K562 (cell line): ENCODE measurements around the gene HRAS. TPM values are rescaled to one million over a fixed set of nuclear protein-coding genes. Genes with fewer than 3 reads are reported as not detected.

Source experiments
- ATAC-seq: fragments of 200-7000 bp; cut with Tn5 transposase; 3 replicates; pipeline ENCODE4 v1.9.1; 2020; ENCODE audit warnings: moderate library complexity
- BruUV-seq: library from RNA; stranded (reverse); fragments of 400-500 nt; replicated peaks from 2 replicates; lab custom pipeline; 2021; lab: Mats Ljungman, UMichigan
- CTCF ChIA-PET: fragments of 300-600 bp; formaldehyde crosslinking; extraction: SDS; loops from one replicate; lab custom pipeline; 2021; ENCODE audit warnings: low intra/inter-chr PET ratio; lab: Yijun Ruan, JAX
- POLR2A ChIA-PET: fragments of 300-600, 350-650 bp; sonication (Branson Sonifier 250); formaldehyde crosslinking; extraction: SDS; loops from one replicate; lab custom pipeline; 2021; ENCODE audit warnings: antibody characterized with exemption, inconsistent platforms; lab: Yijun Ruan, JAX
- DNase-seq, 4 experiments: peaks; one replicate each; pipeline versions ENCODE4 v3.0.0 to v3.0.0-alpha.2; 2011 to 2018; ENCODE audit warnings: low spot score in 3 of 4, mixed read lengths in 3 of 4; ENCODE audit errors: extremely low read depth in 1 of 4
- FAIRE-seq: peaks from 2 replicates; lab custom pipeline; 2011; peaks lifted over from hg19 to GRCh38; lab: Jason Lieb, UNC
- H2AFZ ChIP-seq: 2 replicates; pipeline ENCODE4 v1.6.0; 2011; ENCODE audit warnings: low read depth, low read length, control low read depth, inconsistent platforms
- H3K27ac ChIP-seq: fragments of 200-600 bp; 3 replicates; pipeline ENCODE4 v1.8.0; 2011; ENCODE audit warnings: low read depth, mild to moderate bottlenecking, control low read depth, inconsistent platforms, low read length, moderate library complexity, mixed read lengths; ENCODE audit errors: extremely low read depth
- H3K27me3 ChIP-seq, 2 experiments: fragments of 300-600 bp in 1 of 2; 2 replicates in 1 of 2; 3 replicates in 1 of 2; pipeline versions ENCODE4 v1.6.0 to v1.8.0; 2011; ENCODE audit warnings: inconsistent platforms in 2 of 2, low read length in 2 of 2, mild to moderate bottlenecking in 1 of 2, mixed read lengths in 1 of 2, moderate library complexity in 1 of 2; ENCODE audit not compliant: control insufficient read depth in 2 of 2, insufficient read depth in 2 of 2
- H3K36me3 ChIP-seq: fragments of 300-600 bp; 3 replicates; pipeline ENCODE4 v1.8.0; 2011; ENCODE audit warnings: mild to moderate bottlenecking, low read length, inconsistent platforms; ENCODE audit not compliant: control insufficient read depth, insufficient read depth
- H3K4me1 ChIP-seq, 2 experiments: fragments of 200-600 bp in 1 of 2; replicated peaks in 1 of 2; 2 replicates in 1 of 2; 3 replicates in 1 of 2; pipeline versions ENCODE4 v1.5.1 to v1.8.0; 2011; ENCODE audit warnings: inconsistent platforms in 2 of 2, low read length in 2 of 2, mild to moderate bottlenecking in 1 of 2, mixed read lengths in 1 of 2, moderate library complexity in 1 of 2; ENCODE audit not compliant: control insufficient read depth in 2 of 2, insufficient read depth in 2 of 2
- H3K4me2 ChIP-seq: 2 replicates; pipeline ENCODE4 v1.6.1; 2011; ENCODE audit warnings: low read length, control low read depth, inconsistent platforms, mixed read lengths; ENCODE audit not compliant: insufficient read depth
- H3K4me3 ChIP-seq: fragments of 200-600 bp; sonication (generic), shearing (Covaris generic); 2 replicates; pipeline ENCODE4 v1.5.1; 2016; ENCODE audit warnings: control low read depth, inconsistent platforms
- H3K79me2 ChIP-seq: fragments of 200-600 bp; 3 replicates; pipeline ENCODE4 v1.8.0; 2011; ENCODE audit warnings: low read length, inconsistent platforms; ENCODE audit not compliant: control insufficient read depth, insufficient read depth
- H3K9ac ChIP-seq, 2 experiments: 2 replicates each; pipeline versions ENCODE4 v1.6.0 to v1.6.1; 2011; ENCODE audit warnings: low read depth in 2 of 2, low read length in 2 of 2, control low read depth in 1 of 2, inconsistent platforms in 1 of 2, mild to moderate bottlenecking in 1 of 2, mixed read lengths in 1 of 2; ENCODE audit not compliant: insufficient read depth in 1 of 2
- H3K9me1 ChIP-seq: one replicate; pipeline ENCODE4 v1.6.0; 2011; ENCODE audit warnings: inconsistent platforms, mild to moderate bottlenecking, low read length, moderate library complexity; ENCODE audit not compliant: control insufficient read depth, insufficient read depth
- H3K9me3 ChIP-seq: replicated peaks from 2 replicates; pipeline ENCODE4 v1.5.1; 2011; ENCODE audit warnings: low read depth, low read length, inconsistent platforms; ENCODE audit not compliant: control insufficient read depth, insufficient read depth
- H4K20me1 ChIP-seq: replicated peaks from 2 replicates; pipeline ENCODE4 v1.6.1; 2011; ENCODE audit warnings: low read length, inconsistent platforms, mixed read lengths; ENCODE audit not compliant: control insufficient read depth, insufficient read depth
- CHCHD3 ChIP-seq: fragments of 250-450 bp; sonication (Bioruptor Pico); IDR thresholded peaks from 2 replicates; pipeline ENCODE4 v2.1.2; 2022; ENCODE audit warnings: mild to moderate bottlenecking
- E2F6 ChIP-seq, 2 experiments: IDR thresholded peaks; 2 replicates each; pipeline ENCODE4 v1.6.1; 2011; ENCODE audit warnings: borderline replicate concordance in 1 of 2, control low read depth in 1 of 2, low read depth in 1 of 2, low read length in 1 of 2, mild to moderate bottlenecking in 1 of 2, mixed read lengths in 1 of 2, moderate library complexity in 1 of 2; ENCODE audit not compliant: insufficient read depth in 1 of 2, insufficient read length in 1 of 2, poor library complexity in 1 of 2, severe bottlenecking in 1 of 2; ENCODE audit errors: extremely low read depth in 1 of 2
- ETS1 ChIP-seq: conservative IDR thresholded peaks from 2 replicates; pipeline ENCODE4 v1.6.1; 2011; ENCODE audit warnings: low read depth, mild to moderate bottlenecking, low read length; ENCODE audit not compliant: control insufficient read depth
- KLF16 ChIP-seq: IDR thresholded peaks from 2 replicates; pipeline ENCODE4 v1.6.1; 2016; ENCODE audit warnings: antibody characterized with exemption
- NEUROD1 ChIP-seq: fragments of 150-350 bp; IDR thresholded peaks from 2 replicates; pipeline ENCODE4 v1.6.1; 2014; ENCODE audit warnings: borderline replicate concordance, low read length, low read depth; ENCODE audit not compliant: partially characterized antibody
- POLR2G ChIP-seq: fragments of 200-400 bp; formaldehyde crosslinking; IDR thresholded peaks from 2 replicates; pipeline ENCODE4 v1.6.1; 2017; ENCODE audit warnings: low read depth, mild to moderate bottlenecking, antibody characterized with exemption, low read length, moderate library complexity
- WGBS: fragments of 100-300 bp; shearing (Covaris generic); methylation state at CpG from one replicate; pipeline ENCODE4 v1.1.6; 2016; ENCODE audit warnings: low coverage, mixed read lengths; ENCODE audit not compliant: insufficient coverage; ENCODE audit errors: missing lambda C conversion rate; 5-methylcytosine and 5-hydroxymethylcytosine counted together
- in situ Hi-C: fragments of 300-500 bp; cut with MboI; formaldehyde crosslinking; loops from 4 replicates; pipeline ENCODE4 v1.15.0; 2018; ENCODE audit warnings: inconsistent platforms, mixed read lengths
- intact Hi-C: fragments of 100-400 bp; cut with micrococcal nuclease; formaldehyde crosslinking; loops from 2 replicates; pipeline ENCODE4 v1.14.2; 2022
- polyA plus RNA-seq, 8 experiments: library from polyadenylated mRNA; depleted of rRNA in 4 of 8; stranded (reverse) in 5 of 8; unstranded in 3 of 8; fragments of >200 nt; fragmentation: Nextera tagmentation in 2 of 8; fragmentation: Illumina TruSeq in 1 of 8; extraction: Ambion mirVana in 2 of 8; extraction: Trizol in 1 of 8; gene quantifications; 2 replicates each; pipeline versions ENCODE4 v1.2.1 to v1.2.3, GENCODE V29; 2011 to 2014; ENCODE audit warnings: inconsistent platforms in 1 of 8, missing spikeins in 1 of 8
- total RNA-seq, 7 experiments: library from RNA; depleted of rRNA in 6 of 7; stranded (reverse); fragments of >200 nt in 6 of 7; fragmentation: Illumina TruSeq in 2 of 7; extraction: Trizol in 2 of 7; gene quantifications; 2 replicates each; pipeline versions ENCODE4 v1.2.1 to v1.2.3, GENCODE V29; 2011 to 2021; ENCODE audit warnings: low replicate concordance in 1 of 7

HRAS gene
- total and polyA plus RNA-seq, 9 of the 15 experiments (the other 6 are each of a cell fraction or from before 2014, with no cell fraction given): 2.8 to 73.5 (median 29.6) TPM

GRCh38 chr11:557328-558132 lies 22.2 kb upstream of the HRAS start:
- intact Hi-C loops (loop anchor here (10.0 kb wide), 2 partner anchors 57 to 137 kb away; partner anchors contain the start of genes DEAF1, IRF7 and TMEM80), in situ Hi-C loops (no loop called here)
- Histone ChIP-seq H3K4me3 (no peak overlapping the region), H3K27ac (no peak overlapping the region), H3K79me2 (peaks cover 24% of the 10 kb centered on the region), H3K9me3 (no peaks in the 10 kb centered on the region), H3K9me1 (peaks cover 2% of the 10 kb centered on the region), H3K4me2 (no peak overlapping the region), H3K27me3 (no peaks in the 10 kb centered on the region), H3K9ac (peak overlapping the region in 1 of 2 experiments; percentile 61; a peak in 2 of 4 replicates), H3K36me3 (peaks cover 6% of the 10 kb centered on the region; the same call in 1 of the 3 replicates), H3K4me1 (peaks cover 23 to 97% of the 10 kb centered on the region in 2 experiments), H2AFZ (peak overlapping the region; percentile 44; the same call in 1 of the 2 replicates), H4K20me1 (0 out of 2 replicates have a peak, but pooled peaks cover 5% of the 10 kb centered on the region)
- ChIA-PET CTCF (no interaction called here), POLR2A (interaction anchor here (0.6 to 0.8 kb wide), 2 partner anchors 23 to 239 kb away, joined by 3 to 4 read pairs; no protein-coding TSS in a partner anchor)
- FAIRE-seq: no peak
- WGBS: 58% methylated on average over 22 of the region's 24 CpGs
- no peak for DNase-seq
- no TSS peak for BruUV-seq
- no peak for ATAC-seq
- no peak for TF ChIP-seq NEUROD1
- no peak for TF ChIP-seq CHCHD3 (CRISPR knock-in tag)
- TF ChIP-seq ETS1: no peak
- peak in 1 of 2 experiments; percentile 41 for TF ChIP-seq E2F6 (IDR thresholded peaks at IDR 0.05; ENCODE audit: borderline replicate concordance in 1 of 2, extremely low read depth in 1 of 2, insufficient read depth in 1 of 2, insufficient read length in 1 of 2, low read depth in 1 of 2, low read length in 1 of 2, poor library complexity in 1 of 2, severe bottlenecking in 1 of 2)
- peak; percentile 13; the same call in 1 of the 2 replicates for TF ChIP-seq POLR2G
- TF ChIP-seq KLF16: no peak
